B cell (primary cell): ENCODE measurements around the gene SLC25A13. TPM values are rescaled to one million over a fixed set of nuclear protein-coding genes. Genes with fewer than 3 reads are reported as not detected.

Experiments
- ATAC-seq: fragments of 200-7000 bp; cut with Tn5 transposase; one replicate; pipeline ENCODE4 v1.10.0; 2021; ENCODE audit warnings: low read depth, mild to moderate bottlenecking, moderate number of reproducible peaks, moderate library complexity
- CTCF ChIA-PET: fragments of 350-600 bp; sonication (Branson Sonifier 250); formaldehyde crosslinking; loops from one replicate; lab custom pipeline; 2021; ENCODE audit warnings: antibody characterized with exemption, inconsistent platforms; lab: Charles Lee
- POLR2A ChIA-PET: fragments of 350-600 bp; sonication (Branson Sonifier 250); formaldehyde crosslinking; loops from one replicate; lab custom pipeline; 2021; ENCODE audit warnings: antibody characterized with exemption; lab: Charles Lee
- DNase-seq: peaks from one replicate; pipeline ENCODE4 v3.0.0; 2013
- H2AFZ ChIP-seq: 2 replicates; pipeline ENCODE4 v1.6.1; 2012; ENCODE audit warnings: mild to moderate bottlenecking, low read depth, low read length; ENCODE audit not compliant: insufficient read depth, poor library complexity, severe bottlenecking
- H3K27ac ChIP-seq, 2 donors: 1 replicate in 1 of 2; 2 replicates in 1 of 2; pipeline ENCODE4 v1.5.1; 2012 to 2013; ENCODE audit warnings: low read length in 2 of 2, mild to moderate bottlenecking in 2 of 2, moderate library complexity in 1 of 2
- H3K27me3 ChIP-seq, 4 experiments: fragments of 200-600 bp in 1 of 4; sonication (generic) in 1 of 4; replicated peaks in 1 of 4; 1 replicate in 2 of 4; 2 replicates in 2 of 4; pipeline versions ENCODE4 v1.6.1 to v1.7.0; 2013 to 2016; ENCODE audit warnings: low read length in 3 of 4, mild to moderate bottlenecking in 2 of 4, mixed read lengths in 1 of 4, moderate library complexity in 1 of 4; ENCODE audit not compliant: insufficient read depth in 4 of 4, control insufficient read depth in 3 of 4; ENCODE audit errors: control extremely low read depth in 1 of 4
- H3K36me3 ChIP-seq, 2 experiments: replicated peaks in 1 of 2; 1 replicate in 1 of 2; 2 replicates in 1 of 2; pipeline versions ENCODE4 v1.6.1 to v1.7.1; 2013; ENCODE audit warnings: low read length in 1 of 2; ENCODE audit not compliant: insufficient read depth in 2 of 2, control insufficient read depth in 1 of 2; ENCODE audit errors: control extremely low read depth in 1 of 2, extremely low read depth in 1 of 2
- H3K4me1 ChIP-seq, 2 donors: fragments of 200-600 bp in 1 of 2; sonication (generic) in 1 of 2; 1 replicate in 1 of 2; 2 replicates in 1 of 2; pipeline versions ENCODE4 v1.5.1 to v1.6.1; 2013 to 2017; ENCODE audit warnings: low read length in 2 of 2; ENCODE audit not compliant: control insufficient read depth in 2 of 2, insufficient read depth in 2 of 2
- H3K4me2 ChIP-seq: replicated peaks from 2 replicates; pipeline ENCODE3; 2012; ENCODE audit warnings: mild to moderate bottlenecking, low read depth, low read length; ENCODE audit not compliant: poor library complexity, severe bottlenecking
- H3K4me3 ChIP-seq, 5 experiments: fragments of 200-600 bp in 1 of 5; sonication (generic) in 1 of 5; 1 replicate in 3 of 5; 2 replicates in 2 of 5; pipeline versions ENCODE4 v1.5.1 to v1.7.0; 2011 to 2016; ENCODE audit warnings: low read length in 4 of 5, mild to moderate bottlenecking in 4 of 5, low read depth in 2 of 5, control low read depth in 1 of 5, moderate library complexity in 1 of 5; ENCODE audit not compliant: insufficient read depth in 1 of 5; ENCODE audit errors: control extremely low read depth in 1 of 5, extremely low read depth in 1 of 5
- H3K79me2 ChIP-seq: fragments of 200-600 bp; sonication (generic); one replicate; pipeline ENCODE4 v1.6.0; 2016; ENCODE audit warnings: low read length; ENCODE audit not compliant: control insufficient read depth, insufficient read depth
- H3K9ac ChIP-seq: fragments of 200-600 bp; sonication (generic); 2 replicates; pipeline ENCODE4 v1.6.1; 2017; ENCODE audit warnings: mild to moderate bottlenecking, low read length, moderate library complexity
- H3K9me3 ChIP-seq, 3 donors: one replicate each; pipeline versions ENCODE4 v1.6.1 to v1.7.1; 2013; ENCODE audit warnings: low read length in 2 of 3; ENCODE audit not compliant: control insufficient read depth in 2 of 3, insufficient read depth in 1 of 3; ENCODE audit errors: control extremely low read depth in 1 of 3
- H4K20me1 ChIP-seq: 2 replicates; pipeline ENCODE4 v1.6.0; 2012; ENCODE audit warnings: mild to moderate bottlenecking, low read length; ENCODE audit not compliant: insufficient read depth, control insufficient read depth, poor library complexity, severe bottlenecking
- H3K27ac Mint-ChIP-seq: one replicate; pipeline ENCODE4 v1.8.0; 2021; ENCODE audit warnings: mixed read lengths
- H3K27me3 Mint-ChIP-seq: one replicate; pipeline ENCODE4 v1.8.0; 2021; ENCODE audit warnings: mixed read lengths
- H3K4me1 Mint-ChIP-seq: one replicate; pipeline ENCODE4 v1.8.0; 2021; ENCODE audit warnings: mixed read lengths
- H3K4me3 Mint-ChIP-seq: one replicate; pipeline ENCODE4 v1.8.0; 2021; ENCODE audit warnings: mixed read lengths
- H3K9me3 Mint-ChIP-seq: one replicate; pipeline ENCODE4 v1.8.0; 2022; ENCODE audit warnings: mixed read lengths; ENCODE audit not compliant: insufficient read depth
- CTCF ChIP-seq: fragments of 200-600 bp; IDR thresholded peaks from one replicate; pipeline ENCODE4 v1.8.0; 2022; ENCODE audit warnings: antibody characterized with exemption, mild to moderate bottlenecking
- EZH2 ChIP-seq: IDR thresholded peaks from 2 replicates; pipeline ENCODE4 v1.6.1; 2012; ENCODE audit warnings: borderline replicate concordance, low read depth, mild to moderate bottlenecking, moderate library complexity, low read length; ENCODE audit not compliant: insufficient read depth, poor library complexity, severe bottlenecking
- intact Hi-C: fragments of 100-400 bp; cut with micrococcal nuclease; formaldehyde crosslinking; loops from one replicate; pipeline ENCODE4 v1.10.0; 2022
- polyA plus RNA-seq: library from polyadenylated mRNA; depleted of rRNA; stranded (reverse); fragments of >200 nt; gene quantifications from 2 replicates; pipeline ENCODE4 v1.2.3, GENCODE V29; 2012
- total RNA-seq, 2 donors: library from RNA; stranded (reverse); fragments of 120-200 nt in 1 of 2; gene quantifications; 1 replicate in 1 of 2; 2 replicates in 1 of 2; pipeline versions ENCODE4 v1.2.3 to v1.2.4, GENCODE V29; 2013 to 2022

SLC25A13 gene
- total and polyA plus RNA-seq, 2 donors (not counting 1 experiment from before 2014, with no cell fraction given), result 12.5 to 30.9 TPM

- Histone ChIP-seq H3K9ac (no peak overlapping the region), H3K9me3 (no peaks in the 10 kb centered on the region), H3K36me3 (no peaks in the 10 kb centered on the region), H3K27ac (no peak overlapping the region), H2AFZ (no peak overlapping the region), H3K4me2 (no peak overlapping the region), H4K20me1 (no peaks in the 10 kb centered on the region), H3K4me3 (no peak overlapping the region), H3K79me2 (no peaks in the 10 kb centered on the region), H3K4me1 (no peaks in the 10 kb centered on the region), H3K27me3 (no peaks in the 10 kb centered on the region)
- TF ChIP-seq CTCF, result no peak
- no peak for TF ChIP-seq EZH2
- no peak for DNase-seq
- intact Hi-C loops, result no loop called here
- CTCF ChIA-PET, result no interaction called here
- no peak for ATAC-seq
- Mint-ChIP-seq H3K27ac (no peak overlapping the region), H3K4me1 (no peaks in the 10 kb centered on the region), H3K4me3 (no peak overlapping the region), H3K9me3 (peaks cover 2% of the 10 kb centered on the region), H3K27me3 (peaks cover 7% of the 10 kb centered on the region)
- POLR2A ChIA-PET, result no interaction called here
These were observed 216.9 kb downstream of the SLC25A13 start for GRCh38 chr7:96104984-96105383.

- ChIA-PET POLR2A (no interaction called here), CTCF (no interaction called here)
- no peak overlapping the region for H2AFZ ChIP-seq
- intact Hi-C loops, result no loop called here
- TF ChIP-seq CTCF (no peak), EZH2 (no peak)
- peaks cover 6% of the 10 kb centered on the region for H3K27me3 Mint-ChIP-seq
- no peak overlapping the region for H3K9ac ChIP-seq
- H3K27ac ChIP-seq, result no peak overlapping the region
- H3K36me3 ChIP-seq, result no peaks in the 10 kb centered on the region
- no peak overlapping the region for H3K4me2 ChIP-seq
- H3K4me3 ChIP-seq, result no peak overlapping the region
- H4K20me1 ChIP-seq, result no peaks in the 10 kb centered on the region
- H3K27me3 ChIP-seq, result no peaks in the 10 kb centered on the region
- H3K79me2 ChIP-seq, result no peaks in the 10 kb centered on the region
- peaks cover 2% of the 10 kb centered on the region for H3K9me3 Mint-ChIP-seq
- no peak overlapping the region for H3K27ac Mint-ChIP-seq
- no peaks in the 10 kb centered on the region for H3K4me1 Mint-ChIP-seq
- H3K4me1 ChIP-seq, result no peaks in the 10 kb centered on the region
- H3K4me3 Mint-ChIP-seq, result no peak overlapping the region
- ATAC-seq (no peak), DNase-seq (no peak)
- H3K9me3 ChIP-seq, result peaks cover 0 to 6% (median 0%) of the 10 kb centered on the region in 3 donors
These were observed 219.6 kb downstream of the SLC25A13 start for GRCh38 chr7:96102096-96102811.
